ENCODE results near the gene COA5.

The COA5 gene

GRCh38 chr2:98569915-98570314 is 38.4 kb downstream of the COA5 start:
- no peak for TF ChIP-seq CTCF (IDR thresholded peaks at IDR 0.05)
- peak overlapping the region; percentile 74 for H3K27ac Mint-ChIP-seq
- H3K4me3 Mint-ChIP-seq, result no peak overlapping the region
- no peaks in the 10 kb centered on the region for H3K9me3 Mint-ChIP-seq
- DNase-seq, result no peak
- H3K27me3 Mint-ChIP-seq (ENCODE audit: low read depth, poor library complexity), result peaks cover 12% of the 10 kb centered on the region
- H3K4me1 Mint-ChIP-seq, result no peaks in the 10 kb centered on the region
- peaks cover 31% of the 10 kb centered on the region for H3K36me3 Mint-ChIP-seq (ENCODE audit: low read depth)

GRCh38 chr2:98569197-98569793 is 39.0 kb downstream of the COA5 start:
- Mint-ChIP-seq H3K4me1 (no peaks in the 10 kb centered on the region), H3K27ac (peak overlapping the region; percentile 74), H3K36me3 (ENCODE audit: low read depth) (peaks cover 31% of the 10 kb centered on the region), H3K9me3 (no peaks in the 10 kb centered on the region), H3K4me3 (no peak overlapping the region), H3K27me3 (ENCODE audit: low read depth, poor library complexity) (peaks cover 12% of the 10 kb centered on the region)
- TF ChIP-seq CTCF (IDR thresholded peaks at IDR 0.05), result peak; percentile 80
- peak; percentile 74 for DNase-seq

- Mint-ChIP-seq H3K36me3 (ENCODE audit: low read depth) (peaks cover 26% of the 10 kb centered on the region), H3K9me3 (no peaks in the 10 kb centered on the region), H3K4me3 (no peak overlapping the region), H3K27ac (no peak overlapping the region), H3K4me1 (no peaks in the 10 kb centered on the region), H3K27me3 (ENCODE audit: low read depth, poor library complexity) (peaks cover 12% of the 10 kb centered on the region)
- no peak for DNase-seq
- no peak for TF ChIP-seq CTCF (IDR thresholded peaks at IDR 0.05)
Measured at GRCh38 chr2:98568161-98568956, 40.0 kb downstream of the COA5 start.

GRCh38 chr2:98565941-98566340 is 42.4 kb downstream of the COA5 start:
- H3K9me3 Mint-ChIP-seq, result no peaks in the 10 kb centered on the region
- H3K4me3 Mint-ChIP-seq, result no peak overlapping the region
- H3K27ac Mint-ChIP-seq, result peak overlapping the region; percentile 57
- TF ChIP-seq CTCF (IDR thresholded peaks at IDR 0.05), result no peak
- H3K4me1 Mint-ChIP-seq, result peaks cover 6% of the 10 kb centered on the region
- no peak for DNase-seq
- H3K36me3 Mint-ChIP-seq (ENCODE audit: low read depth), result peaks cover 31% of the 10 kb centered on the region
- H3K27me3 Mint-ChIP-seq (ENCODE audit: low read depth, poor library complexity), result peaks cover 2% of the 10 kb centered on the region

DNA sequence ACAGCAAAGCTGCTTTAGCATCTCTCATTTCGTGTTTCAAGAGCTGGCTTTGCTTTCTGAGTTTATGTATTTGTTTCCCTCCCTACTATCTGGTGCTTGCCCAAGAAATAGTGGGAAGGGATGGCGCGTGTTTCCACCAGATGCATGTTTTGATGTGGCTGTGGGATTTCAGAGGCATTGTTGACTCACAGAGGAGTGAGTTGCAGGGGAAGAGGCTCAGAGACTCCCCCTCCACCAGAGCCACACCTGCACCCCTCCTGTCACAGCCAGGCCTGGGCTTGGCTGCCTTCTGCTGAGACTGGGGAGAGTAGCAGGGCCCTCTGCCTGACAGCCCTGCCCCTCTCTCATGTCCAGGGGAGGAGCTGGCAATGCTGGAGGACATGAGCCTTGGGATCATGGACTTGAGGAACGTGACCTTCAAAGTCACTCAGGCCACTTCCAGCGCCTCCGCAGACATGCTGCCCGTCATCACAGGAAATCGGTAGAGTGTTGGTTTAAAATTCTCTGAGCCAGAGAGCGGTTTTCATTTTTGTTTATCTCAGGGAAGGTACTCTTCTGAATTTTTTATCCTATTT is 42.9 kb downstream of the COA5 start:
- H3K36me3 Mint-ChIP-seq (ENCODE audit: low read depth), result peaks cover 31% of the 10 kb centered on the region
- no peaks in the 10 kb centered on the region for H3K9me3 Mint-ChIP-seq
- peaks cover 2% of the 10 kb centered on the region for H3K27me3 Mint-ChIP-seq (ENCODE audit: low read depth, poor library complexity)
- H3K27ac Mint-ChIP-seq, result no peak overlapping the region
- no peak for DNase-seq
- peaks cover 6% of the 10 kb centered on the region for H3K4me1 Mint-ChIP-seq
- no peak overlapping the region for H3K4me3 Mint-ChIP-seq
- TF ChIP-seq CTCF (IDR thresholded peaks at IDR 0.05), result no peak
